H9 (cell line): ENCODE data around the gene SKAP1. TPM values are rescaled to one million over a fixed set of nuclear protein-coding genes. Genes with fewer than 3 reads are reported as not detected.

Source experiments
- DNase-seq: peaks from one replicate; pipeline ENCODE4 v3.0.0-alpha.2; 2017
- H2AFZ ChIP-seq: one replicate; pipeline ENCODE4 v1.6.1; 2013; ENCODE audit warnings: mild to moderate bottlenecking, low read length, control low read depth, moderate library complexity
- H2AK5ac ChIP-seq: 2 replicates; pipeline ENCODE4 v1.6.1; 2013; ENCODE audit warnings: low read length, control low read depth, mixed read lengths; ENCODE audit not compliant: insufficient read length
- H2BK120ac ChIP-seq: one replicate; pipeline ENCODE4 v1.6.1; 2013; ENCODE audit warnings: low read depth, mild to moderate bottlenecking, low read length, control low read depth, inconsistent platforms; ENCODE audit not compliant: poor library complexity, severe bottlenecking
- H2BK12ac ChIP-seq: 2 replicates; pipeline ENCODE4 v1.6.1; 2013; ENCODE audit warnings: low read length, control low read depth, mixed read lengths, low read depth; ENCODE audit not compliant: insufficient read length
- H2BK15ac ChIP-seq: 2 replicates; pipeline ENCODE4 v1.6.1; 2013; ENCODE audit warnings: low read depth, low read length, control low read depth
- H2BK20ac ChIP-seq: one replicate; pipeline ENCODE4 v1.6.1; 2013; ENCODE audit warnings: low read depth, mild to moderate bottlenecking, low read length, control low read depth, inconsistent platforms; ENCODE audit not compliant: poor library complexity, severe bottlenecking
- H2BK5ac ChIP-seq: 2 replicates; pipeline ENCODE4 v1.6.1; 2013; ENCODE audit warnings: low read length, control low read depth, mixed read lengths; ENCODE audit not compliant: insufficient read length
- H3K14ac ChIP-seq: 2 replicates; pipeline ENCODE4 v1.6.1; 2013; ENCODE audit warnings: low read length, control low read depth; ENCODE audit not compliant: insufficient read depth
- H3K18ac ChIP-seq: 2 replicates; pipeline ENCODE4 v1.6.1; 2013; ENCODE audit warnings: low read depth, mild to moderate bottlenecking, mixed read lengths, low read length, control low read depth; ENCODE audit not compliant: insufficient read length
- H3K23ac ChIP-seq: 2 replicates; pipeline ENCODE4 v1.6.1; 2013; ENCODE audit warnings: low read length, control low read depth, mixed read lengths, low read depth; ENCODE audit not compliant: insufficient read length
- H3K23me2 ChIP-seq: 2 replicates; pipeline ENCODE4 v1.6.1; 2013; ENCODE audit warnings: low read depth, mild to moderate bottlenecking, mixed read lengths, low read length, control low read depth; ENCODE audit not compliant: insufficient read length, poor library complexity, severe bottlenecking
- H3K27ac ChIP-seq: 2 replicates; pipeline ENCODE4 v1.5.1; 2013; ENCODE audit warnings: low read length, control low read depth, mixed read lengths, low read depth; ENCODE audit not compliant: insufficient read length
- H3K27me3 ChIP-seq: 2 replicates; pipeline ENCODE4 v1.6.1; 2013; ENCODE audit warnings: low read length, control low read depth, inconsistent platforms; ENCODE audit not compliant: insufficient read depth
- H3K4ac ChIP-seq: 2 replicates; pipeline ENCODE4 v1.6.1; 2013; ENCODE audit warnings: low read depth, mild to moderate bottlenecking, control low read depth, inconsistent platforms, low read length, moderate library complexity
- H3K4me1 ChIP-seq: 2 replicates; pipeline ENCODE4 v1.6.1; 2013; ENCODE audit warnings: low read length, control low read depth, inconsistent platforms; ENCODE audit not compliant: insufficient read depth
- H3K4me2 ChIP-seq: 2 replicates; pipeline ENCODE4 v1.6.1; 2013; ENCODE audit warnings: low read length, control low read depth, mixed read lengths; ENCODE audit not compliant: insufficient read length, insufficient read depth
- H3K56ac ChIP-seq: 2 replicates; pipeline ENCODE4 v1.6.1; 2013; ENCODE audit warnings: low read depth, mild to moderate bottlenecking, mixed read lengths, low read length, control low read depth; ENCODE audit not compliant: insufficient read length
- H3K79me1 ChIP-seq: 2 replicates; pipeline ENCODE4 v1.6.1; 2013; ENCODE audit warnings: low read depth, mild to moderate bottlenecking, moderate library complexity, low read length, control low read depth, inconsistent platforms; ENCODE audit not compliant: insufficient read depth, poor library complexity, severe bottlenecking
- H3K79me2 ChIP-seq: 2 replicates; pipeline ENCODE4 v1.6.1; 2013; ENCODE audit warnings: low read length, control low read depth, inconsistent platforms; ENCODE audit not compliant: insufficient read depth
- H3K9ac ChIP-seq: 2 replicates; pipeline ENCODE4 v1.6.1; 2013; ENCODE audit warnings: low read length, control low read depth, mixed read lengths; ENCODE audit not compliant: insufficient read length; ENCODE audit errors: extremely low read depth
- H3K9me3 ChIP-seq: one replicate; pipeline ENCODE4 v1.6.1; 2013; ENCODE audit warnings: low read depth, low read length, inconsistent platforms; ENCODE audit not compliant: control insufficient read depth
- H3T11ph ChIP-seq: one replicate; pipeline ENCODE4 v1.6.1; 2013; ENCODE audit warnings: mild to moderate bottlenecking, low read length, control low read depth, inconsistent platforms
- H4K20me1 ChIP-seq: one replicate; pipeline ENCODE4 v1.6.1; 2013; ENCODE audit not compliant: control insufficient read depth, insufficient read length, insufficient read depth
- H4K5ac ChIP-seq: 2 replicates; pipeline ENCODE4 v1.6.1; 2013; ENCODE audit warnings: low read depth, mild to moderate bottlenecking, mixed read lengths, low read length, control low read depth; ENCODE audit not compliant: insufficient read length
- H4K8ac ChIP-seq: replicated peaks from 2 replicates; pipeline ENCODE4 v1.6.1; 2013; ENCODE audit warnings: low read length, control low read depth, mixed read lengths, low read depth; ENCODE audit not compliant: insufficient read length
- H4K91ac ChIP-seq: 2 replicates; pipeline ENCODE4 v1.6.1; 2013; ENCODE audit warnings: low read depth, mild to moderate bottlenecking, moderate library complexity, mixed read lengths, low read length, control low read depth; ENCODE audit not compliant: insufficient read length
- H3K27ac Mint-ChIP-seq, 3 experiments: 2 replicates in 2 of 3; 3 replicates in 1 of 3; pipeline ENCODE4 v1.8.0; 2020 to 2021; ENCODE audit warnings: mixed read lengths in 3 of 3, mild to moderate bottlenecking in 1 of 3, moderate library complexity in 1 of 3
- H3K27me3 Mint-ChIP-seq: 2 replicates; pipeline ENCODE4 v1.8.0; 2021; ENCODE audit warnings: low read depth, mild to moderate bottlenecking, moderate library complexity, mixed read lengths
- H3K36me3 Mint-ChIP-seq, 3 experiments: 2 replicates in 2 of 3; 3 replicates in 1 of 3; pipeline ENCODE4 v1.8.0; 2020 to 2021; ENCODE audit warnings: low read depth in 3 of 3, mixed read lengths in 3 of 3; ENCODE audit not compliant: insufficient read depth in 1 of 3
- H3K4me1 Mint-ChIP-seq, 2 experiments: 2 replicates each; pipeline ENCODE4 v1.8.0; 2020; ENCODE audit warnings: mixed read lengths in 2 of 2
- H3K4me3 Mint-ChIP-seq, 2 experiments: 2 replicates in 1 of 2; 3 replicates in 1 of 2; pipeline ENCODE4 v1.8.0; 2020 to 2021; ENCODE audit warnings: mild to moderate bottlenecking in 2 of 2, mixed read lengths in 2 of 2, moderate library complexity in 1 of 2
- H3K9me3 Mint-ChIP-seq, 2 experiments: 2 replicates in 1 of 2; 3 replicates in 1 of 2; pipeline ENCODE4 v1.8.0; 2020; ENCODE audit warnings: mild to moderate bottlenecking in 2 of 2, mixed read lengths in 2 of 2, moderate library complexity in 1 of 2
- WGBS: extraction: QIAGEN DNeasy Blood & Tissue Kit; methylation state at CpG from one replicate; pipeline ENCODE4 v1.1.7; 2013; ENCODE audit warnings: missing lambda C conversion rate, low lambda C conversion rate, mixed read lengths; ENCODE audit not compliant: insufficient read length; ENCODE audit errors: extremely low coverage; 5-methylcytosine and 5-hydroxymethylcytosine counted together
- total RNA-seq: library from RNA; stranded (reverse); gene quantifications from 2 replicates; pipeline ENCODE4 v1.2.1, GENCODE V29; 2021
- TF ChIP-seq, protein P1 (sequence below): fragments of 200-600 bp; sonication (generic); conservative IDR thresholded peaks from 3 replicates; pipeline ENCODE4 v1.8.0; 2021; ENCODE audit warnings: antibody characterized with exemption, mild to moderate bottlenecking

SKAP1 gene
- total RNA-seq, 1 experiment from 2014 or later = not detected

DNA sequence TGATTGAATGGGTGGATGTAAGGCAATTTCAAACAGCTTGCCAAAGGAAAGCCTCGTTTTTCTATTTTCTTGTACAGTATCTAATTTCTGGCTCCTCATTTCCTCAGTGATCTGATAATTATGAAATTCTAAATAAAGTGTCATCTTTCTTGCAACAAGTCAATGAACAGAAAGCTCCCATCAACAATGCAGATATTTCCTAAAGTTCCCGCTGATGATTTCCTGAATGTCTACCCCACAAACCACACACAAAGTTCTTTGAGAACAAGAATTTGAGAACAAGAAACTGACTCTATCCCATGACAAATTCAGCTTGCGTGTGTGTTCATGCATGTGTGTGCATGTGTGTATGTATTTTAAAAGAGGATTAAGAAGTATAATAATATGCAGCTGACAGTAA lies 35.2 kb downstream of the SKAP1 start:
- Histone ChIP-seq H4K5ac (no peak overlapping the region), H2BK15ac (no peak overlapping the region), H2AFZ (no peak overlapping the region), H3K4me1 (no peaks in the 10 kb centered on the region; the same call in 1 of the 2 replicates), H3K79me1 (no peaks in the 10 kb centered on the region), H4K20me1 (no peaks in the 10 kb centered on the region), H2BK12ac (no peak overlapping the region), H3K23ac (no peak overlapping the region), H2BK5ac (no peak overlapping the region), H3K9ac (no peak overlapping the region), H3K79me2 (no peaks in the 10 kb centered on the region), H3K27ac (no peak overlapping the region), H4K8ac (no peak overlapping the region), H3K56ac (no peak overlapping the region), H4K91ac (no peak overlapping the region), H2BK20ac (no peak overlapping the region), H3K9me3 (no peaks in the 10 kb centered on the region), H3K14ac (no peak overlapping the region), H2AK5ac (no peak overlapping the region), H3K27me3 (no peaks in the 10 kb centered on the region), H3K4ac (no peak overlapping the region), H3K23me2 (no peaks in the 10 kb centered on the region), H2BK120ac (no peak overlapping the region), H3T11ph (no peak overlapping the region), H3K18ac (no peak overlapping the region), H3K4me2 (no peak overlapping the region)
- Mint-ChIP-seq H3K9me3 (no peaks in the 10 kb centered on the region), H3K27ac (no peak overlapping the region), H3K27me3 (peaks cover 26% of the 10 kb centered on the region), H3K36me3 (no peaks in the 10 kb centered on the region), H3K4me3 (no peak overlapping the region), H3K4me1 (no peaks in the 10 kb centered on the region; a peak in 1 of 4 replicates)
- WGBS = no CpG with 5 or more reads among the region's 3 CpGs
- no peak for DNase-seq
- TF ChIP-seq, protein P1, sequence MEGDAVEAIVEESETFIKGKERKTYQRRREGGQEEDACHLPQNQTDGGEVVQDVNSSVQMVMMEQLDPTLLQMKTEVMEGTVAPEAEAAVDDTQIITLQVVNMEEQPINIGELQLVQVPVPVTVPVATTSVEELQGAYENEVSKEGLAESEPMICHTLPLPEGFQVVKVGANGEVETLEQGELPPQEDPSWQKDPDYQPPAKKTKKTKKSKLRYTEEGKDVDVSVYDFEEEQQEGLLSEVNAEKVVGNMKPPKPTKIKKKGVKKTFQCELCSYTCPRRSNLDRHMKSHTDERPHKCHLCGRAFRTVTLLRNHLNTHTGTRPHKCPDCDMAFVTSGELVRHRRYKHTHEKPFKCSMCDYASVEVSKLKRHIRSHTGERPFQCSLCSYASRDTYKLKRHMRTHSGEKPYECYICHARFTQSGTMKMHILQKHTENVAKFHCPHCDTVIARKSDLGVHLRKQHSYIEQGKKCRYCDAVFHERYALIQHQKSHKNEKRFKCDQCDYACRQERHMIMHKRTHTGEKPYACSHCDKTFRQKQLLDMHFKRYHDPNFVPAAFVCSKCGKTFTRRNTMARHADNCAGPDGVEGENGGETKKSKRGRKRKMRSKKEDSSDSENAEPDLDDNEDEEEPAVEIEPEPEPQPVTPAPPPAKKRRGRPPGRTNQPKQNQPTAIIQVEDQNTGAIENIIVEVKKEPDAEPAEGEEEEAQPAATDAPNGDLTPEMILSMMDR = no peak
